Mesendoderm (in vitro differentiated cells): ENCODE data around the gene KRTAP5-4.
"Not testable (repeated sequence)": the region's sequence is repeated elsewhere in the genome, so short reads cannot be mapped to it uniquely, and the experiment has no call there.

Experiments used
- DNase-seq: peaks from one replicate; pipeline ENCODE4 v3.0.0; 2013
- H2AK5ac ChIP-seq: 2 replicates; pipeline ENCODE4 v1.6.1; 2013; ENCODE audit warnings: low read length, inconsistent platforms
- H2BK120ac ChIP-seq: 2 replicates; pipeline ENCODE4 v1.6.1; 2013; ENCODE audit warnings: low read depth, mild to moderate bottlenecking, low read length, moderate library complexity, mixed read lengths
- H2BK15ac ChIP-seq: replicated peaks from 2 replicates; pipeline ENCODE4 v1.6.1; 2013; ENCODE audit warnings: low read depth, mild to moderate bottlenecking, moderate library complexity
- H2BK5ac ChIP-seq: 2 replicates; pipeline ENCODE4 v1.6.1; 2013; ENCODE audit warnings: low read length, inconsistent platforms
- H3K18ac ChIP-seq: 2 replicates; pipeline ENCODE4 v1.6.1; 2013; ENCODE audit warnings: mild to moderate bottlenecking, low read length, mixed read lengths
- H3K23ac ChIP-seq: one replicate; pipeline ENCODE4 v1.6.1; 2013; ENCODE audit warnings: low read length
- H3K27ac ChIP-seq: 2 replicates; pipeline ENCODE4 v1.5.1; 2013; ENCODE audit warnings: low read depth, mild to moderate bottlenecking, inconsistent platforms, low read length, moderate library complexity
- H3K27me3 ChIP-seq: 2 replicates; pipeline ENCODE4 v1.6.1; 2013; ENCODE audit warnings: low read length, control low read depth, mild to moderate bottlenecking, inconsistent platforms; ENCODE audit not compliant: insufficient read depth, poor library complexity
- H3K36me3 ChIP-seq: 2 replicates; pipeline ENCODE4 v1.6.1; 2013; ENCODE audit warnings: low read length, inconsistent platforms; ENCODE audit not compliant: control insufficient read depth, insufficient read depth
- H3K4ac ChIP-seq: one replicate; pipeline ENCODE4 v1.6.1; 2013; ENCODE audit warnings: low read depth, mild to moderate bottlenecking, low read length, moderate library complexity
- H3K4me1 ChIP-seq: 2 replicates; pipeline ENCODE4 v1.6.1; 2013; ENCODE audit warnings: low read depth, low read length, inconsistent platforms; ENCODE audit not compliant: control insufficient read depth
- H3K4me2 ChIP-seq: 2 replicates; pipeline ENCODE4 v1.6.1; 2013; ENCODE audit warnings: low read length
- H3K4me3 ChIP-seq: 2 replicates; pipeline ENCODE4 v1.5.1; 2013; ENCODE audit warnings: mild to moderate bottlenecking, low read length
- H3K56ac ChIP-seq: one replicate; pipeline ENCODE4 v1.6.1; 2013; ENCODE audit warnings: low read length
- H3K79me1 ChIP-seq: 2 replicates; pipeline ENCODE4 v1.6.1; 2013; ENCODE audit warnings: low read length, inconsistent platforms
- H3K79me2 ChIP-seq: 2 replicates; pipeline ENCODE4 v1.6.1; 2013; ENCODE audit warnings: mild to moderate bottlenecking, low read length; ENCODE audit not compliant: control insufficient read depth, insufficient read depth
- H3K9ac ChIP-seq: 2 replicates; pipeline ENCODE4 v1.6.1; 2013; ENCODE audit warnings: low read length, inconsistent platforms
- H4K5ac ChIP-seq: one replicate; pipeline ENCODE4 v1.6.1; 2013; ENCODE audit warnings: low read length
- H4K8ac ChIP-seq: one replicate; pipeline ENCODE4 v1.6.1; 2013; ENCODE audit warnings: low read depth, mild to moderate bottlenecking, control low read depth, low read length, moderate library complexity
- WGBS: extraction: QIAGEN DNeasy Blood & Tissue Kit; methylation state at CpG from one replicate; pipeline ENCODE4 v1.1.7; 2013; ENCODE audit warnings: low lambda C conversion rate, missing lambda C conversion rate; ENCODE audit not compliant: insufficient coverage; ENCODE audit errors: extremely low coverage; 5-methylcytosine and 5-hydroxymethylcytosine counted together

Gene KRTAP5-4

GRCh38 chr11:1607156-1607845, 14.6 kb downstream of the KRTAP5-4 start:
- H2AK5ac ChIP-seq, H3K27ac ChIP-seq, H3K9ac ChIP-seq, H3K4me2 ChIP-seq, H3K4me3 ChIP-seq, H2BK15ac ChIP-seq, H3K23ac ChIP-seq, H3K79me2 ChIP-seq, H3K36me3 ChIP-seq, H2BK120ac ChIP-seq, H4K5ac ChIP-seq, H4K8ac ChIP-seq, H3K79me1 ChIP-seq, H3K27me3 ChIP-seq, H3K18ac ChIP-seq, H3K4ac ChIP-seq, DNase-seq, H3K56ac ChIP-seq, H3K4me1 ChIP-seq, H2BK5ac ChIP-seq: not testable (repeated sequence)
- no CpG with 5 or more reads among the region's 18 CpGs for WGBS

GRCh38 chr11:1605923-1606322, 16.0 kb downstream of the KRTAP5-4 start:
- H3K23ac ChIP-seq, H3K79me2 ChIP-seq, H3K4ac ChIP-seq, H2BK5ac ChIP-seq, H3K4me1 ChIP-seq, H2BK120ac ChIP-seq, H3K27ac ChIP-seq, H3K27me3 ChIP-seq, H2AK5ac ChIP-seq, H4K5ac ChIP-seq, H3K36me3 ChIP-seq, H3K18ac ChIP-seq, DNase-seq, H3K79me1 ChIP-seq, H2BK15ac ChIP-seq, H3K4me3 ChIP-seq, H3K4me2 ChIP-seq, H3K56ac ChIP-seq, H4K8ac ChIP-seq, H3K9ac ChIP-seq: not testable (repeated sequence)
- whole genome bisulfite sequencing = no CpG with 5 or more reads among the region's 13 CpGs

GRCh38 chr11:1604711-1605110, 17.2 kb downstream of the KRTAP5-4 start:
- H3K36me3 ChIP-seq = no peaks in the 10 kb centered on the region
- H3K4me3 ChIP-seq = no peak overlapping the region
- H3K56ac ChIP-seq = no peak overlapping the region
- no peak overlapping the region for H2BK120ac ChIP-seq
- H3K27ac ChIP-seq = no peak overlapping the region
- H3K9ac ChIP-seq = no peak overlapping the region
- no CpG with 5 or more reads among the region's 7 CpGs for WGBS
- no peak overlapping the region for H3K4ac ChIP-seq
- H4K8ac ChIP-seq = no peak overlapping the region
- no peak overlapping the region for H3K4me2 ChIP-seq
- DNase-seq = no peak
- no peaks in the 10 kb centered on the region for H3K79me1 ChIP-seq
- H4K5ac ChIP-seq = no peak overlapping the region
- H3K4me1 ChIP-seq = no peaks in the 10 kb centered on the region
- no peaks in the 10 kb centered on the region for H3K27me3 ChIP-seq
- no peak overlapping the region for H3K23ac ChIP-seq
- no peak overlapping the region for H2AK5ac ChIP-seq
- no peak overlapping the region for H2BK5ac ChIP-seq
- no peaks in the 10 kb centered on the region for H3K79me2 ChIP-seq
- no peak overlapping the region for H2BK15ac ChIP-seq
- H3K18ac ChIP-seq = no peak overlapping the region

- DNase-seq = no peak
- Histone ChIP-seq H3K9ac (no peak overlapping the region), H3K4me2 (no peak overlapping the region), H3K27me3 (no peaks in the 10 kb centered on the region), H3K18ac (no peak overlapping the region), H3K79me1 (no peaks in the 10 kb centered on the region), H3K4me1 (no peaks in the 10 kb centered on the region), H3K23ac (no peak overlapping the region), H2BK15ac (no peak overlapping the region), H3K36me3 (no peaks in the 10 kb centered on the region), H4K5ac (no peak overlapping the region), H3K79me2 (no peaks in the 10 kb centered on the region), H3K56ac (no peak overlapping the region), H3K27ac (no peak overlapping the region), H3K4me3 (no peak overlapping the region), H4K8ac (no peak overlapping the region), H2BK5ac (no peak overlapping the region), H2BK120ac (no peak overlapping the region), H2AK5ac (no peak overlapping the region), H3K4ac (no peak overlapping the region)
- no CpG with 5 or more reads among the region's 11 CpGs for WGBS
Measured at GRCh38 chr11:1604181-1604580, 17.8 kb downstream of the KRTAP5-4 start.

- Histone ChIP-seq H3K79me2 (no peaks in the 10 kb centered on the region), H3K27ac (no peak overlapping the region), H4K5ac (no peak overlapping the region), H4K8ac (no peak overlapping the region), H3K36me3 (no peaks in the 10 kb centered on the region), H3K4me2 (no peak overlapping the region), H3K23ac (no peak overlapping the region), H3K4me1 (no peaks in the 10 kb centered on the region), H2BK120ac (no peak overlapping the region), H2BK5ac (no peak overlapping the region), H3K18ac (no peak overlapping the region), H3K4ac (no peak overlapping the region), H3K9ac (no peak overlapping the region), H3K56ac (no peak overlapping the region), H2AK5ac (no peak overlapping the region), H3K79me1 (no peaks in the 10 kb centered on the region), H3K27me3 (no peaks in the 10 kb centered on the region), H2BK15ac (no peak overlapping the region), H3K4me3 (no peak overlapping the region)
- DNase-seq = no peak
- WGBS = 100% methylated on average over 1 of the region's 1 CpG
Measured at GRCh38 chr11:1603629-1604028, 18.3 kb downstream of the KRTAP5-4 start.

- not testable (repeated sequence) for H3K79me1 ChIP-seq, H2BK5ac ChIP-seq, H2AK5ac ChIP-seq, H4K8ac ChIP-seq, H3K56ac ChIP-seq, H3K4me3 ChIP-seq, H3K4me2 ChIP-seq, H3K27ac ChIP-seq, H3K36me3 ChIP-seq, DNase-seq, H3K23ac ChIP-seq, H3K79me2 ChIP-seq, H3K4ac ChIP-seq, H2BK120ac ChIP-seq, H3K18ac ChIP-seq, H2BK15ac ChIP-seq, H3K9ac ChIP-seq, H4K5ac ChIP-seq, H3K4me1 ChIP-seq, H3K27me3 ChIP-seq
- no CpG with 5 or more reads among the region's 3 CpGs for WGBS
Measured at GRCh38 chr11:1601663-1602062, 20.3 kb downstream of the KRTAP5-4 start.
